GM12801 (cell line): ENCODE measurements around the gene OR1F1.

Experiments
- CTCF ChIP-seq: IDR thresholded peaks from one replicate; pipeline ENCODE4 v1.5.1; 2011; ENCODE audit warnings: control low read depth; ENCODE audit not compliant: insufficient read length; ENCODE audit errors: extremely low read depth

The OR1F1 gene

DNA sequence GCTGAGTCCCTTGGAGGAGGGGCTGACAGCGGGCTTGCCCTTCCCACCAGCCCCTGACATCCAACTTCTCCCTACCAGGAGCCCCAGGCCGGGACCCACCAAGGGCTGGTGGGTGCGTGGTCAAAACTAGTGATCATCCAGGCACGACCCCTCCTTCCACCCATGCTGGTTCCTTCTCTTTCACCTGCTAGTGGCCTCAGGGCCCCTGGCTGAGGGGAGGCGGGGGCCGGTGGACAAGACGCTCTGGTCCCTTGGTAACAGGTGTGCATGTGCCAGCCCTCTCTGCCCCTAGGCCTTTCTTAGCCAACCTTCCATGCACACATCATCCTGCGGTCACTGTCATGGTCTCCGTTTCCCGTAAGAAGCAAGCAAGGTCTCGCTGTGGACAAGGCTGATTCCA, 44.8 kb upstream of the OR1F1 start:
- TF ChIP-seq CTCF: no peak

GRCh38 chr16:3143598-3144320, 44.2 kb upstream of the OR1F1 start:
- no peak for TF ChIP-seq CTCF

DNA sequence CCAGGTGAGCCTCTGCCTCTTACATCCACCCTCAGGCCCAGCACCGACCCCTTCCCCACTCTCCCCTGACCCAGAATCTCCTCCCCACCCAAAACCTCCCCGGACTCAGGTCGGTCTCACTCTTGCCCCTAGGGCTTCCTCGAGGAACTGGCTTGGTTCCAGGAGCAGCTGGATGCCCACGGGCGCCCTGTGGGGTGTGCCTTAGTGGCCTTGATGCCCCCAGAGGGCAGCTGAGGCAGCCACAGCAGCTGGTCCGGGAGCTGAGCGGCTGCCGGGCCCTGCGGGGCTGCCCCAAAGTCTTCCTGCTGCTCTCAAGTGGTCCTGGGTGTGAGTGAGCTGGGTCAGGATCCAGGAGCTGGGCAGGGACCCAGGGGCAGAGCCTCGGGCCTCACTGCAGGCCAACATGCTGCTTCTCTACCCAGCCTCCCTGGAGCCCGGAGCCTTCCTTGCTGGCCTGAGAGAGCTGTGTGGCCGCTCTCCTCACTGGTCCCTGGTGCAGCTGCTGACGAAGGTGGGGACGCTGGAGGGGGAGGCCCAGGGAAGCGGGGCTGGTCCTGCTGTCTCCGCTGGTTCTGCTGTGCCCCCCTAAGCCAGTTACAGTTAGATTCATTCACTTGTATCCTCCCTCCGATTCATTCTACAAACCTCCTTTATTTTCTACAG, 43.6 kb upstream of the OR1F1 start:
- no peak for TF ChIP-seq CTCF

- no peak for TF ChIP-seq CTCF
Observed at GRCh38 chr16:3145151-3145550, 42.9 kb upstream of the OR1F1 start.

DNA sequence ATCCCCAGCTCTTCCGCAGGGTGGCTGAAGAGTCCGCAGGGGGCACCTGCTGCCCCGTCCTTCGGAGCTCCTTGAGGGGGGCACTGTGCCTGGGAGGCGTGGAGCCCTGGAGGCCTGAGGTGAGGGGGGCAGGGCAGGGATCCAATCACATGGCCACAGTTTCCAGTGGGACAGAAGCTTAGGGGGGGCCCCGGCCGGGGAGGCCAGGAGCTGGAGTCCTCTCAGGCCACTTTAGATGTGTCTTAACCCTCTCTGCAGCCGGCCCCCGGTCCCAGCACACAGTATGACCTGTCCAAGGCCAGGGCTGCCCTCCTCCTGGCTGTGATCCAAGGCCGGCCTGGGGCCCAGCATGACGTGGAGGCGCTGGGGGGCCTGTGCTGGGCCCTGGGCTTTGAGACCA, 42.3 kb upstream of the OR1F1 start:
- no peak for TF ChIP-seq CTCF

DNA sequence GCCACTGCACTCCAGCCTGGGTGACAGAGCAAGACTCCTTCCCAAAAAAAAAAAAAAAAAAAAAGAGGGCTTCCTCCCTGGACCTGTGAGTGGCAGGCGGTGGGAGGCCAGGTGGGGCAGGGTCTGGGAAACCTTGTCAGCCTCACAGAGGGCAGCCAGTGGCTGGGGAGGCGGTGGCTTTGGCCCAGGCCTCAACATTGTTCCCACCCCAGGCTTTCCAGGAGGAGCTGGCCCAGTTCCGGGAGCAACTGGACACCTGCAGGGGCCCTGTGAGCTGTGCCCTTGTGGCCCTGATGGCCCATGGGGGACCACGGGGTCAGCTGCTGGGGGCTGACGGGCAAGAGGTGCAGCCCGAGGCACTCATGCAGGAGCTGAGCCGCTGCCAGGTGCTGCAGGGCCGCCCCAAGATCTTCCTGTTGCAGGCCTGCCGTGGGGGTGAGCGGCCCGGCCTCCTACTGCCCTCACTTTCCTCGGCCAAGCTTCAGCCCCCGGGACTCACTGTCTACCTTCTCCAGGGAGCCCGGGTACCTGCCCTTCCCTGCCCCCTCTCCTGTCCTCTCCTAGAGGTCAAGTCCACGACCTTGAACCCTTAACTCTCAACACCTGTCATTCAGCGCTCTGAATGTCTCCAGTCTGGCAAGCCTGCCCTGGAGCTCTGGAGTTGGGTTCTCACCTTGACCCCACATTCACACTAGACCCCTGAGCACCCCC, 40.8 kb upstream of the OR1F1 start:
- no peak for TF ChIP-seq CTCF

DNA sequence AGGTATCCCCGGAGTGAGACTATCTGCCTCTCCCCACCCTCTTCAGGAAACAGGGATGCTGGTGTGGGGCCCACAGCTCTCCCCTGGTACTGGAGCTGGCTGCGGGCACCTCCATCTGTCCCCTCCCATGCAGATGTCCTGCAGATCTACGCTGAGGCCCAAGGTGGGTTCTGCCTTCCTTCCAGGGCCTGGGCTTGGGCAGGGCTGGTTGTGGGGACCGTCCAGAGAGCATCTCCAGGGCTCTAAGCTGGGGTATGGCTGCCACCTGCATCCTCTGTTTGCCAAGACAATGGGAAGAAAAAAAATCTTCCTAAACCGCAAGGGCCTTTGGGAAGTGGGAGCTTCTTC, 40.3 kb upstream of the OR1F1 start:
- no peak for TF ChIP-seq CTCF
